H1 (cell line): ENCODE data around the gene C3orf18. TPM values are rescaled to one million over a fixed set of nuclear protein-coding genes. Genes with fewer than 3 reads are reported as not detected.
A peak's percentile ranks its signal among the peaks of the same experiment; 100 is the strongest.

Experiments
- BACH1 ChIP-seq: IDR thresholded peaks from 2 replicates; pipeline ENCODE4 v1.6.1; 2012; ENCODE audit warnings: low read length, improper control_type of control experiment
- CBX8 ChIP-seq: fragments of 300-800, 300-1000 bp; sonication (generic); IDR thresholded peaks from 2 replicates; pipeline ENCODE4 v1.7.1; 2016; ENCODE audit warnings: low read depth, low read length, borderline replicate concordance
- CEBPB ChIP-seq: IDR thresholded peaks from 2 replicates; pipeline ENCODE4 v1.6.1; 2012; ENCODE audit warnings: low read depth, low read length
- EGR1 ChIP-seq: IDR thresholded peaks from 2 replicates; pipeline ENCODE4 v1.6.1; 2011; ENCODE audit warnings: low read depth, low read length, borderline replicate concordance
- EP300 ChIP-seq, 2 experiments: IDR thresholded peaks; 1 replicate in 1 of 2; 2 replicates in 1 of 2; pipeline ENCODE4 v1.6.1; 2011 to 2012; ENCODE audit warnings: low read depth in 2 of 2, low read length in 2 of 2, mild to moderate bottlenecking in 2 of 2, borderline replicate concordance in 1 of 2, inconsistent platforms in 1 of 2, moderate library complexity in 1 of 2
- GTF2F1 ChIP-seq: IDR thresholded peaks from 2 replicates; pipeline ENCODE4 v1.6.1; 2012; ENCODE audit warnings: low read depth, low read length, improper control_type of control experiment, borderline replicate concordance
- JUND ChIP-seq: IDR thresholded peaks from 2 replicates; pipeline ENCODE4 v1.6.1; 2011; ENCODE audit warnings: mild to moderate bottlenecking, improper control_type of control experiment, low read length
- KDM5A ChIP-seq: fragments of 200-600 bp; IDR thresholded peaks from 2 replicates; pipeline ENCODE4 v1.7.1; 2012; ENCODE audit warnings: mild to moderate bottlenecking, low read length, inconsistent platforms, mixed read lengths
- NANOG ChIP-seq: IDR thresholded peaks from 2 replicates; pipeline ENCODE4 v1.6.1; 2011; ENCODE audit warnings: low read length, low read depth, mild to moderate bottlenecking, inconsistent platforms; ENCODE audit not compliant: insufficient read depth, poor library complexity, severe bottlenecking
- RAD21 ChIP-seq, 2 experiments: IDR thresholded peaks in 1 of 2; conservative IDR thresholded peaks in 1 of 2; 2 replicates each; pipeline ENCODE4 v1.6.1; 2011; ENCODE audit warnings: low read depth in 2 of 2, low read length in 2 of 2, improper control_type of control experiment in 1 of 2, inconsistent platforms in 1 of 2, mild to moderate bottlenecking in 1 of 2, moderate library complexity in 1 of 2
- RBBP5 ChIP-seq: IDR thresholded peaks from 2 replicates; pipeline ENCODE4 v1.7.1; 2012; ENCODE audit warnings: low read depth, mild to moderate bottlenecking, inconsistent platforms, low read length, moderate library complexity, borderline replicate concordance
- RFX5 ChIP-seq: IDR thresholded peaks from 2 replicates; pipeline ENCODE4 v1.6.1; 2011; ENCODE audit warnings: low read depth, low read length, improper control_type of control experiment, borderline replicate concordance
- SIX5 ChIP-seq: IDR thresholded peaks from 2 replicates; pipeline ENCODE4 v1.6.1; 2011; ENCODE audit warnings: mild to moderate bottlenecking, low read depth, low read length
- SP1 ChIP-seq: IDR thresholded peaks from 2 replicates; pipeline ENCODE4 v1.6.1; 2011; ENCODE audit warnings: low read depth, low read length
- SP2 ChIP-seq: IDR thresholded peaks from 2 replicates; pipeline ENCODE4 v1.6.1; 2012; ENCODE audit warnings: mild to moderate bottlenecking, low read length, inconsistent platforms
- SRF ChIP-seq: IDR thresholded peaks from 2 replicates; pipeline ENCODE4 v1.6.1; 2011; ENCODE audit warnings: mild to moderate bottlenecking, low read depth, low read length, moderate library complexity
- TBP ChIP-seq: IDR thresholded peaks from 2 replicates; pipeline ENCODE4 v1.6.1; 2011; ENCODE audit warnings: low read depth, low read length, improper control_type of control experiment
- YY1 ChIP-seq: IDR thresholded peaks from 2 replicates; pipeline ENCODE4 v1.6.1; 2011; ENCODE audit warnings: low read depth, mild to moderate bottlenecking, low read length
- polyA plus RNA-seq, 7 experiments: library from polyadenylated mRNA; depleted of rRNA in 3 of 7; stranded (reverse) in 5 of 7; unstranded in 2 of 7; fragments of >200 nt in 5 of 7; fragments of 200-250 nt in 2 of 7; gene quantifications; 1 replicate in 5 of 7; 2 replicates in 1 of 7; 4 replicates in 1 of 7; pipeline versions ENCODE4 v1.2.1 to v1.2.3, GENCODE V29; 2011 to 2013; ENCODE audit warnings: missing spikeins in 2 of 7, mixed read lengths in 2 of 7
- total RNA-seq: library from RNA; stranded (reverse); fragmentation: NEBNext Ultra II Directional; extraction: Animal tissue kit (Norgen Biotek cat#: 25700); gene quantifications from 2 replicates; pipeline ENCODE4 v1.2.1, GENCODE V29; 2021
- TF ChIP-seq, protein P1 (sequence below), 3 experiments: IDR thresholded peaks; 1 replicate in 2 of 3; 2 replicates in 1 of 3; pipeline versions ENCODE4 v1.5.1 to v1.6.1; 2011; ENCODE audit warnings: low read length in 3 of 3, mild to moderate bottlenecking in 3 of 3, inconsistent platforms in 2 of 3, low read depth in 1 of 3, moderate library complexity in 1 of 3; ENCODE audit not compliant: insufficient read depth in 1 of 3; ENCODE audit errors: control extremely low read depth in 1 of 3
- TF ChIP-seq, protein P2 (sequence below): IDR thresholded peaks from 2 replicates; pipeline ENCODE4 v1.6.1; 2011; ENCODE audit warnings: low read length, improper control_type of control experiment

The C3orf18 gene
- total and polyA plus RNA-seq, 2 of the 8 experiments (the other 6 are each of a cell fraction or from before 2014, with no cell fraction given), result 7.5 to 15.0 TPM

DNA sequence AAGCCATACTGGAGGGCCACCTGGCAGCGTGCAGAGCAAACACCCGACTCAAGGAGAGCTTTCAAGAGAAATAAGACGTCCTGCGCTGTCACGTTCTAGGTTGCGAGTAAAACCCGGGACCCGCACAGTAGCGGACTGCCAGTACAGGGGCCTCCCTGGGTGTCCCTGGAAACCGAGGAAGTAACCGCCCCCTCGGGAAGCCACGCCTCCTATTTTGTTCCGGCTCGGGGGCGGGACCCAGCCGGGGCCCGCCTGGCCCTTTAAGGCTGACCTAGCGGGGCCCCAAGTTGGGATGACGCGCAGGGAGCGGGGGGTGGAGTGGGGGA lies 49.2 kb upstream of the C3orf18 start (continued):
- TF ChIP-seq EGR1 (no peak), BACH1 (no peak), CEBPB (no peak), EP300 (IDR thresholded peaks at IDR 0.05; ENCODE audit: borderline replicate concordance in 1 of 2, low read depth in 2 of 2, low read length in 2 of 2) (peak in 1 of 2 experiments; percentile 1; a peak in 1 of 3 replicates), NANOG (no peak), JUND (no peak), RAD21 (IDR thresholded peaks at IDR 0.05 in 1 of 2, conservative IDR thresholded peaks at IDR 0.05 in 1 of 2; ENCODE audit: low read depth in 2 of 2, low read length in 2 of 2) (no peak), YY1 (no peak), TBP (no peak), SP1 (peak; percentile 79), SIX5 (no peak), RBBP5 (peak; percentile 20; the same call in 1 of the 2 replicates), SP2 (no peak), GTF2F1 (no peak), RFX5 (0 out of 2 replicates have a peak, but pooled peaks have one; percentile 27), CBX8 (no peak), SRF (no peak), KDM5A (no peak)
- TF ChIP-seq, protein P1, sequence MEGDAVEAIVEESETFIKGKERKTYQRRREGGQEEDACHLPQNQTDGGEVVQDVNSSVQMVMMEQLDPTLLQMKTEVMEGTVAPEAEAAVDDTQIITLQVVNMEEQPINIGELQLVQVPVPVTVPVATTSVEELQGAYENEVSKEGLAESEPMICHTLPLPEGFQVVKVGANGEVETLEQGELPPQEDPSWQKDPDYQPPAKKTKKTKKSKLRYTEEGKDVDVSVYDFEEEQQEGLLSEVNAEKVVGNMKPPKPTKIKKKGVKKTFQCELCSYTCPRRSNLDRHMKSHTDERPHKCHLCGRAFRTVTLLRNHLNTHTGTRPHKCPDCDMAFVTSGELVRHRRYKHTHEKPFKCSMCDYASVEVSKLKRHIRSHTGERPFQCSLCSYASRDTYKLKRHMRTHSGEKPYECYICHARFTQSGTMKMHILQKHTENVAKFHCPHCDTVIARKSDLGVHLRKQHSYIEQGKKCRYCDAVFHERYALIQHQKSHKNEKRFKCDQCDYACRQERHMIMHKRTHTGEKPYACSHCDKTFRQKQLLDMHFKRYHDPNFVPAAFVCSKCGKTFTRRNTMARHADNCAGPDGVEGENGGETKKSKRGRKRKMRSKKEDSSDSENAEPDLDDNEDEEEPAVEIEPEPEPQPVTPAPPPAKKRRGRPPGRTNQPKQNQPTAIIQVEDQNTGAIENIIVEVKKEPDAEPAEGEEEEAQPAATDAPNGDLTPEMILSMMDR (IDR thresholded peaks at IDR 0.05; ENCODE audit: control extremely low read depth in 1 of 3, insufficient read depth in 1 of 3, low read depth in 1 of 3, low read length in 3 of 3), result no peak
- TF ChIP-seq, protein P2, sequence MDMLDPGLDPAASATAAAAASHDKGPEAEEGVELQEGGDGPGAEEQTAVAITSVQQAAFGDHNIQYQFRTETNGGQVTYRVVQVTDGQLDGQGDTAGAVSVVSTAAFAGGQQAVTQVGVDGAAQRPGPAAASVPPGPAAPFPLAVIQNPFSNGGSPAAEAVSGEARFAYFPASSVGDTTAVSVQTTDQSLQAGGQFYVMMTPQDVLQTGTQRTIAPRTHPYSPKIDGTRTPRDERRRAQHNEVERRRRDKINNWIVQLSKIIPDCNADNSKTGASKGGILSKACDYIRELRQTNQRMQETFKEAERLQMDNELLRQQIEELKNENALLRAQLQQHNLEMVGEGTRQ, result no peak
